Mammary epithelial cell (primary cell): Measurements from ENCODE around the gene EIF3L.

ENCODE experiments used
- CTCF ChIP-seq, 2 donors: IDR thresholded peaks in 1 of 2; conservative IDR thresholded peaks in 1 of 2; 2 replicates each; pipeline ENCODE4 v1.5.1; 2011 to 2012; ENCODE audit warnings: inconsistent platforms in 2 of 2, low read length in 2 of 2, mild to moderate bottlenecking in 2 of 2, control low read depth in 1 of 2, low read depth in 1 of 2; ENCODE audit not compliant: insufficient read depth in 1 of 2; ENCODE audit errors: extremely low read depth in 1 of 2
- EZH2 ChIP-seq: IDR thresholded peaks from 2 replicates; pipeline ENCODE4 v1.6.1; 2012; ENCODE audit warnings: low read length, inconsistent platforms, borderline replicate concordance

DNA sequence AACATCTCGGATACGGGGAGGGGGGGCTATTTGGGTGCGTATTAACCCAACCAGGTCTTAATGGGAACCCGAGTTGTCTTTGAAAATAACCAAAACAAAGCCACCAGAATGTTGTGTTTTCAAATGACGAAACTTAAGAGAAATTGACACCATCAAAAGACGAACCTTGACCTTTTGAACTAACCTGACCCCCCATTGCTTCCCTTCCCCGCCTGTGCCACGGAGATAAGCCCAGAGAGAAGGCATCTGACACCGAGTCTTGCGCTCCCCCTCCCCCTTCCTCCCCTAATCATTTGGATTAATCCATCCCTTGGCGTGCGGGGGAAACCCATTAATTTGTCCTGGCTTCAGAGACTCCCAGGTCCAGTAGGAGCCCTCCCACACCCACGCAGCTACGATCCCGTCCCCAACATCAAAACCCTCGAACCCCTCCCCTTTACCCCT, 46.0 kb upstream of the EIF3L start:
- no peak for TF ChIP-seq CTCF (conservative IDR thresholded peaks at IDR 0.05 in 1 of 2, IDR thresholded peaks at IDR 0.05 in 1 of 2; ENCODE audit: extremely low read depth in 1 of 2, insufficient read depth in 1 of 2, low read depth in 1 of 2, low read length in 2 of 2)
- TF ChIP-seq EZH2, result no peak
